ENCODE results near the gene LHPP. TPM values are rescaled to one million over a fixed set of nuclear protein-coding genes. Genes with fewer than 3 reads are reported as not detected.

LHPP gene
- total RNA-seq, 1 donor: 19.9 TPM

DNA sequence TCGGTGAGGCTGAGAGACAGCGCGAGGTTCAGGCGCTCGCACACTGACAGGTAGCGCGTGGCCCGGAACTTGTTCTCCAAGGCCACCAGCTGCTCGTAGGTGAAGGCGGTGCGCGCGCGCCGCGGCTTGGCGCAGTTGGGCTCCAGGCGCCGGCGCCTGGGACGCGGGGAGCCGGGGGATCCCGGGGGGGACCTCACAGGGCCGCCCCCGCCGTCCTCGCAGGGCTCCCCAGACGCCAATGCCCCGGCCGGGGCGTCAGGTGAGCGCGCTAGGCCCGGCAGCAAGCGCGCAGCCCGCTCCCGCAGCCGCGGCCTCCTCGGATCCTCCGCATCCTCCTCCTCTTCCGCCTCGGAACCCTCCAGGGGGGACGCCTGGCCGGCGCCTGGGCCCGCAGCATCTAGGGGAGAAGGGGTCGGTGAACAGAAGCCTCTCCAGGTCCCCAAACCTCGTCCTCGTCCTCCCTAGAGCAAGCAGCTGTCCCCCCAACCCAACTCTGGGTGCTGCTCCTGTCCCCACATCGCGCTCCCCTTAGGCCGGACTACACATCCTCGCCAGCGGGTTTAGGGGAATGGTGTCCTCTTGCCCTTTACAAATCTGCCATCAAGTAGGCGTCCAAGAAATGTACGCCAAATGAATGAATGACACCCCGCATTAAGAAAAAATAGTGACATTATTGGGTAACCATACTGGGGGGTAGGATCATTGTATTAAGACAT, 13.7 kb upstream of the LHPP start:
- no peak for DNase-seq (ENCODE audit: low read depth in 2 of 3, low spot score in 2 of 3)

DNA sequence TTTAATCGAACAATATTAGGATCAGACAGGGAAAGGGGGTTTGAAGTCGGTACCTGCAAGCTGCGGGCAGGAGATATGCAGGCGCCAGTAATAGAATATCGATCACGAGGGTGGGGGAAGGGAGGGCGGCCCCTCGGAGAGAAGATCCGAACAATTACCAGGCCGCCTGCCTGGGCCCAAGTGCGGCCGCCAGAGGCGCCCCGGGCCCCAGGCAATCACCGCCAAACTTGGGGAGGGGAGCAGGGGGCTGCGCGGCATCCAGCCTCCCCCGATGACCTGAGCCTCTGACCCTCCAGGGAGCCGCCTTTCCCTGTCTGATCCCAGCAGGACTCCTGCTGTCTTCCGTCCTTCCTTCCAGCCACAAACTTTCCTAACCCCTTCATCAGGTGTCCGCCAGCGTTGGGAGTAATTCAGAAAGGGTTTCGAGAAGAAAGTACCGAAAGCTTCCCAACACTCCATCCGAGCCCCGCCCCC, 12.9 kb upstream of the LHPP start:
- DNase-seq (ENCODE audit: low read depth in 2 of 3, low spot score in 2 of 3): no peak

DNA sequence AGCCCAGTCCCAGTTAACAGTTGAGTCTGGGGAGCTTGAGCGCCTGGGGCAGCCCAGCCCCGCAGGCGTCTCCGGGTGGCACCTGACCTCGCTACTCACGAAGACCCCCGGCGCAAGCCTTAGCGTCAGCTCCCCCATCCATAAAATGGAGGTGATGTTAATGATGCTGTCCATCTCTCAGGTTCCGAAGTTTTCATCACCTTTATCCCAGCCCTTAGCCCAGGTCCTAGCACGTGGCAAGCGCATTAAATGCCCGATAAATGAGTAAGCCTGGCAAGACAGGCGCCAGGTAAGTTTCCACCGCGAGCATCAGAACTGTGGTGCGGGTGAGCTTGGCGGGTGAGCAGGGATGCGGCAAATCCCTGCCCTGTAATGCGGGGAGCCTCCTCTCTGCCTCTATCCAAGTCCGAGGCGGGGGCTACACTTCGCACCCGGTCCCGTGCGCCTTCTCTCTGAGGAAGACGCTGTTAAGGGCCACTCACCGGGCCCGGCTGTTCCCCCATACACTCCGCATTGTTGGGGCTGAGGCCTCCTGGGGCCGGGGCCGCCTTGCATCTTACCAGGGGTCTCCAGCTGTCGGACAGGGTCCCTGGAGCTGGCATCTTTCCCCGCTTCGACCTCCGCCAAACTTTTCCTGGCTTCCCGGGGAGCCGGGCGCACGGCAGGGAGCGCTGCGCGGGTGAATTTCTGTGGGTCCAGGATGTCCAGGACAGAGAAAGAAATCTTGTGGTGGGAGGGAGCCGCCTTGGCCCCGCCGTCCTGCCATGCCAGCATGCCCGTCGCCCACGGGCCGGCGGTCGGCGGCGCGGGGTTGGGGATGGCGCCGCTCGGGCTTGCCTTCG, 12.2 kb upstream of the LHPP start:
- no peak for DNase-seq (ENCODE audit: low read depth in 2 of 3, low spot score in 2 of 3)

DNA sequence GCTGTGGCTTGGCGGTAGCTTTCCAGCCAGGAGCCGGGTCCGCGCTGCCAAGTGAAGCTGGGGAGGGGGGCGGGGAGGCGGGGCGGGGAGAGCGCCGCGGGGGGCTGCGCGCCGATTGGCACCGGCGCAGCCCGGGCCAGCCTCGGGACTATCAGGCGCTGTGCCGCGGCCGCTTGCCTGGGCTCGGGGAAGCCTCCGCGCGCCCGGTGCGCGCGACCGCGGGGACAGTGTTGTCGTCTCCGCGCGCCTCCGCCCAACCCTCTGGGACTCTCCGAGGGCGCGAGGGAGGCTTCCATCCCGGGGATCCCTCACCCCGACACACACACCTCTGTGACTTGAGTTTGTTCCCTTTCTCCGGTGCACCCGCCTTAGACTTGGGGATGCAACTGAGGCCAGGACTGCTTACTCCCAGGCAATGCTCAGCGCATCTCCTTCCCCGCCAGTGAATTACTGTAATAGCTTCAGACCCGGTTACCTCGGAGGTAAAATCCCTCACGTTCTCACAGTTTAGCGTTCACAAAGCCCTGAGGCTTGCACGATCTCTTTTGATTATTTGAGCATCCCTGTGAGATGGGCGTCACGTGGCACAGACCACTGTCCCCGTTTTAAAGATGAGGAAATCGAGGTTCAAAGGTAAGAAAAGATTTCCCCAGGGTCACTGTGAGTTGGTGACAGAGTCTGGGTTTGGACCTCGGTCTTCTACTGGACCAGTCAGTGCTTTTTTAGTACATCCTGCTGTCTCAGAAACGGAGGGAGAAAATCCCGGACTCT, 11.4 kb upstream of the LHPP start, which contains the start of gene NKX1-2:
TSS of gene NKX1-2 (minus strand) at position 24 of the 771 bp plus-strand sequence. CDS start 92 bp downstream, outside the sequence.
- DNase-seq (ENCODE audit: low read depth in 2 of 3, low spot score in 2 of 3): no peak

DNA sequence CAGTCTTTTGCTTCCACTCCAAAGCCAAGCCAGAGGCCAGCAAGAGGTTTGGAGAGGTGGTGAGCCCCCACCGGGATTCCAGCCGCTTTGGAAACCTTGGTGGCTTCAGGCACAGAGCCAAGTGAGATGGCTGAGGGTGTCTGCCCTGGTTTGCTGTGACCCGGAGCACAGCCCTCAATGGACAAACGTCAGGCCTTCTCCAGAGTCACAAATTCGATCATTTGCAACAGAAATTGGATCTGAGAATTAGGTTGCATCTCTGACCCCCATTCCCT, 10.9 kb upstream of the LHPP start:
- no peak for DNase-seq (ENCODE audit: low read depth in 2 of 3, low spot score in 2 of 3)

DNA sequence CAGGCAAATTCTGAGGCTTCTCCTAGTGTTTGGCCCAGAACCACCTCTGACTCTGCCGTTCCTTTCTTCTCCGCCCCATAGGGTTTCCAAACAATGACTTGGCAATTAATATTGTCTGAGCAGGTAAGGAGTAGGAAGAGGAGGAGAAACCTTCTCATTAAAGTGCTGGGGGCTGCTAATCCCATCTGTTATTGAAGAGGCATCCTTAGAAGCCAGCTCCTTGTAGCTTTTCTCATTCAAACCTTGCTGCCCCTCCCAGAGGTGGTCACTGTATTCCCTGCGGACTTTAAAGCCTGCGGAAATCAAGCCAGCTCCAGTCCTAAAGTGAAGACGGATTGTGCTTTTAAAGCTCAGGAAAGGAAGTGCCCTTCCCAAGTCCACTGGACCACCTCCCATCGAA, 10.3 kb upstream of the LHPP start:
- DNase-seq (ENCODE audit: low read depth in 2 of 3, low spot score in 2 of 3): no peak

DNA sequence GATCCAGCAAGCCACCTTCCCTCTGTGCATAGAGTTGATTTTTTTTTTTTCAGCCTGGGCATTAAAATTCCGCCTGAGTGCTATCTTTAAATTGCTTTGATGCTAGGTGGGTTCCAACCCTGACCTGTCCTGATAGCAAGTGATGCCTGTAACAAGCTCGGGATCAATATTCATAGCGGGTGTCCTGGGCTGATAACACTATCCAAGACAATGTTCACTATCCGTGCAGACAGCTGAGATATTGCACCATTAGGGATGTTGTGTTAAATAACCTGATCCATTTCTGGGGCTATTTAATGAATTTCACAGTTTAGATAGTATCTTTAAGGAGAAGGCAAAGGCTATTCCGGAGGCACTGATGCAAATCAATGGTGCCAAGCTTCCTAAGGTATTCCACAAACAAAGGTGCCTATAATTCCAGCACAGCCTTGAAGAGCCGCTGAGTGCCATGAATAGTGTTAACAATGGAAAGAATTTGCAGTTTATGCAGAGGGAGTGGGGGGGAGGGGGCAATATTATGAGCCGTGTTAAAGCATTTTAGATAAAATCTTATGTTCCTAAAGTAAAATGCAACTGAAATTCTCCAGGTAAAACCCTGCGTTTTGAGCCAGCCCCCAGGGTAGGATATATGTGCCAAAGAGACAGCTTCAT, 7.5 kb upstream of the LHPP start:
- no peak for DNase-seq (ENCODE audit: low read depth in 2 of 3, low spot score in 2 of 3)

DNA sequence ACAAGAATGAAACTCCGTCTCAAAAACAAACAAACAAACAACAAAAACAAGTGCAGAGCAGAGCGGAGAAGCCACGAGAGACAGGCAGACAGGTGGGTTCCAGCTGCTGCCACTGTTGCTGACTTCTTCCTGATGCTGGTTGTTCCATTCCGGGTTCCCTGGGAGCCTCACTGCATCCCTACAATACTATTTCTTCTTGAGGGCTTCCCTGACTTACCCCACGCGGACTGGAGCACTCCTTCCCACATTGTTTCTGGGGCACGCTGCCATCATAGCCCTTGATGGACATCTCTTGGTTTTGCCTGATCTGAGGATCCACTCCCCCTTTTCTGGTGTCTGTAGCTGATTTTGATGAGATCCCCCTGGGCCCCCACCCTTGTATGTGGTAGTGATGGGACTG, 6.2 kb upstream of the LHPP start:
- DNase-seq (ENCODE audit: low read depth in 2 of 3, low spot score in 2 of 3): no peak

DNA sequence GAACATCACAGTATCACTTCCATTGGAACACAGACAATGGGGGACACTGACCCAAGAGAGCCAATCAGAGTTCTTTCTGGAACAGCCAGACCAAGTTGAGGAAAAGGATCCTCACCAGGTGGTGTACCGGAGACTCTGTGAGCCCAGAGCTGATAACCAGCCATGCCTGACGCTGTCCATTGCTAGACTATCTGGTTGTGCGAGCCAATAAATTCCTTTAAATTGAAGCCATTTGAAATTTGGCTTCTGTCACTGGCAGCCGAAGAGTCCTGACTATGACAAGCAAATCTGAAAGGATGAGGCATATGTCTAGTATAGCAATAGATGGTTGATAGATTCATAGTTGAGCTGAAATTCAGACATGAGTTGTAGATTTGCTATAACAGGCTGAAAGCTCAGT, 3.1 kb upstream of the LHPP start:
- no peak for DNase-seq (ENCODE audit: low read depth in 2 of 3, low spot score in 2 of 3)

DNA sequence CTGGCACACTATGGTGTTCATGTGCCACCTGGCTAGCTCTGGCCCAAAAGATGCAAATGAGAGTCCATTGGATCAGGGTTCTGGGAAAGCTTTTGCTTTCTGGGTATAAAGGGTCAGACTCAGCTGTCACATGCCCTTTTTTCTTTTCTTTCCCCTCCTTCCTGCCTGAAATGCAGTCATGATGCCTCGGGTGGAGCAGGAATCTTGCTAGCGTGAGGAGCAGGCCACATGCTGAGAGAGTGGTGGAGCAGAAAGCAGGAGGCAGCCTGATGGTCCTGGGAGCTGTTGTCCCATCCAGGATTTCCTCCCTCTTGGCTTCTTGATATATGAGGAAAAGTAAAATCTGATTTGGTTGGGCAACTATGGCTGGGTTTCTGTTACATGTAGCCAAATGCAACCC, 2.7 kb upstream of the LHPP start:
- no peak for DNase-seq (ENCODE audit: low read depth in 2 of 3, low spot score in 2 of 3)

DNA sequence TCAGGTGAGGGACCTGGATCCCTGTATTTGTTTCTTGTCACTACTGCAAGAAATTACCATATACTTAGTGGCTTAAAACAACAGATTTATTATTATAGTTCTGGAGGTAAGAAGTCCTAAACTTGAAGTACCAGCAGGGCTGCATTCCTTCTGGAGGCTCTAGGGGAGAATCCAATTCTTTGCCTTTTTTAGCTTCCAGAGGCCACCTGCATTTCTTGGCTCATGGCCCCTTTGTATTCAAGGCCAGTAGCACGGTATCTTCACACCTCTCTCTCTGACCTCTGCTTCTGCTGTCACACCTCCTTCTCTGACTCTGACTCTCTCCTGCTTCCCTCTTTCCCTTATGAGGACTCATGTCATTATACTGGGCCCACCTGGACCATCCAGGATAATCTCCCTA, 2.2 kb upstream of the LHPP start:
- no peak for DNase-seq (ENCODE audit: low read depth in 2 of 3, low spot score in 2 of 3)

DNA sequence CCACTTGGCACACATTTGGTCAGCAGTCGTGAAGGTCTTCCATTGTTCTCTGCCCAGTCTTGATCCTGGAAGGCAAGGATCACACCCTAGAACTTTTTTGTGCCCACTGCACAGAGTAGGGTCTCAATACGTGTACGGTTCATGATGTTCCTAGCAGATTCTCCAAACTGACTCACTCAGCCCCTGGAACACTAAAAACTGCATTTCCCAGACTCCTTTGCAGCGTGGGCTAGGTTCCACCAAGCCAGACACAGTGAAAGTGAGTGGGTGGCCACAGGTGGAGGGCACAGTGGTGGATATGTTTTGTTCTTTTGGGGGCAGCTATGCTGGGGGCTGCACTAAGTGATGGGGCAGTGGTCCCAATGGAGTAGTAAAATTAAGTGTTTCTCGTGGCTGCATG, 1.5 kb upstream of the LHPP start:
- DNase-seq (ENCODE audit: low read depth in 2 of 3, low spot score in 2 of 3): no peak

DNA sequence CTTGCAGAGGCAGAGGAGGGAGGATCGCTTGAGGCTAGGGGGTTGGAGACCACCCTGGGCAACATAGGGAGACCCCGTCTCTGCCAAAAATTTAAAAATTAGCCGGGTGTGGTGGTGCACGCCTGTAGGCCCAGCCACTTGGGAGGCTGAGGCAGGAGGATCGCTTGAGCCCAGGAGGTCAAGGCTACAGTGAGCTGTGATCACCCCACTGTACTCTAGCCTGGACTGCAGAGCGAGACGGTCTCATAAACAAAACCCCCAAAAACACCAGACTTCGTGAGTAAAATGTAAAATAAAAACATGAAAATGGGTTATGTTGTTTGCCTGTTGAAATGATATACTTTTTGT, 699 bp downstream of the LHPP start:
- no peak for DNase-seq (ENCODE audit: low read depth in 2 of 3, low spot score in 2 of 3)

DNA sequence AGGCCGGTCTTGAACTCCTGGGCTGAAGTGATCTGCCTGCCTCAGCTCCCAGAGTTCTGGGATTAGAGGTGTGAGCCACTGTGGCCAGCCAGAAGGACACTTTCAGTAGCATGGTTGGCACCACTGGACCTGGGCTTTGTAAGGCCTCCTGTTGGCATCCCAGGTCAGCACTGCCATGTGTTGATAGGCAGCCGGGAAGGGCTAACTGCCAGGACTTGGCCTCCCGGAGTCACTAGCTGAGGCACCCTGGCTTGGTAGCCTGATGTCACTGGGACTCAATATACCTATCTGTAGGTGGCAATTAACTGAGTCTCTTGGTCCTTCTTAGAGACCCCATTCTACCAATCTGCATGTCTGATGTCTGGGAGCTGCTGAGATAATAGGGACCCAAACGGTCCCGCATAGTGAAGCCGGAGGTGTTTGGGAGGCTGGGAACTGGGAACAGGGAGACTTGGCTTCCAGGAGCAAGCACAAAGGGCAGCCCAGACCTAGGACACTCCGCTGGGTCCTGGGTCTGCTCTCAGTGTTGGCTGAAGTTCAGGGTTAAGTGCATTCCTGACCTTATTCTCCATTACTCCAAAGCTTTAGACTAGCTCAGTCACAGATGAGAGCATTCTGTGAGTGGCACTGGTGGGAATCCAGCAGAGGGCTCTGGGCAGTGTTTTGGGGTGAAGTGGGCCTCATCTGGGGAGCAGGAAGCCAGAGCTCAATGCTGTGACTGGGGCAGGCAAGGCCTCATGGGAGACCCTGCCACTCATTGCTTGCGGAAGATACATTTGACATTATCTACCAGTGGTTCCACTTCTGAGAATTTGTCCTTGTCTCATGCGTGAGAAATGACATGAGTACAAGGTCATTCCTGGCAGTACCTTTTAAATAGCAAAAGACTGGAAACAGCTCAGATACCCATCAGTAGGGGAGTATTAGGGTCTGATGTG, 2.7 kb downstream of the LHPP start:
- DNase-seq (ENCODE audit: low read depth in 2 of 3, low spot score in 2 of 3): no peak

DNA sequence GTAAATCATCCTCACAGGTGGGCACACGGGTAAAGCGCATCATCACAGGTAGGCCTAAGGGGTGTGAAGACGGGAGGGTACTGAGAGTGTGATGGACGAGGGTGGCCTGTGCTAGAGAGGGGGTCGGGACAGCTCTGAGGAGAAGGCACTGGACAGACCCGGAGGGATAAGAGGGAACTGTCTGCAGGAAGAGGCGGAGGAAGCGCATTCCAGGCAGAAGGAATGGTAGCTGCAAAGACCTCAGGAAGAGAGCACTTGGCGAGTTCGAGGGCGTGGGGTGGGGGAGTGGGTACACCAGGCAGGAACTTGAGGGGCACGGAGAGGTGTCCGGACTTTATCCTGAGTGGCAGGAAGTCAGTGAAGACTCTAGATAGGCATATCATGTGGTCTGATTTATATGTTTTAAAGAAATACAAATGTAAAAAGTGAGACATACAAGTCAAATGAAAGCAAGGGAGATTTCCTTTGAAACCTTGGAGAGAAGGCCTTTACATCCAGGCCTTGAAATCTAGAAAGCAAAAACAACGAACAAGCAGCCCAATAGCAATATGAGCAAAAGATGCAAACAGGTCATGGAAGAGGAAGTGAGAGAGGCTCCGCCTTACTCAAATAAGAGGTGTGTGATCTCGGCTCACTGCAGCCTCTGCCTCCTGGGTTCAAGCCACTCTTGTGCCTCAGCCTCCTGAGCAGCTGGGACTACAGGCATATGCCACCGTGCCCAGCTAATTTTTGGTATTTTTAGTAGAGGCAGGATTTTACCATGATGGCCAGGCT, 3.6 kb downstream of the LHPP start:
- peak in 1 of 3 donors; percentile 42 for DNase-seq (ENCODE audit: low read depth in 2 of 3, low spot score in 2 of 3)

DNA sequence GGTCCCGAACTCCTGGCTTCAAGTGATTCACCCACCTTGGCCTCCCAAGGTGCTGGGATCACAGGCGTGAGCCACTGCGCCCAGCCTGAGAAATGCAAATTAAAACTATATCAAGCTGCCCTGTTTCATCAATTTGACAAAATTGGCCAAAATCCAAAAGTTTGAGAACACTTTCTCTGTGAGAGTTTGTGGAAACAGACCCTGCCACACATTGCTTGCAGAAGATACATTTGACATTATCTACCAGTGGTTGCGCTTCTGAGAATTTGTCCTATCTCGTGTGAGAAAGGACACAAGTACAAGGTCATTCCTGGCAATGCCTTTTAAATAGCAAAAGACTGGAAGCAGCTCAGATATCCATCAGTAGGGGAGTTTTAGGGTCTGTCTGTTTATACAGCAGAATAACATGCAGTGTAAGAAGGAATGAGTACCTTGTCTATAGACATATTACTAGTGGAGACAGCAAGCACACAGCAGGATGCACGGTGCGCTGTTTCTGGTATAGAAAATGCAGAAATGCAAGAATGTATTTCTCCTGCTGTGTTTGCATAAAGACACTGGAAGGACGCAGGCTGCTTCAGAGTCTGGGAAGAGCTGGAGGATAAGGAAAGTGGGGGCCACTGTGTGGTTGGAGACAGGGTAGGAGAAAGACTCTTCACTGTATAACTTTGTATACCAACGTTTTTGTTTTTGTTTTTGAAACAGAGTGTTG, 4.3 kb downstream of the LHPP start:
- no peak for DNase-seq (ENCODE audit: low read depth in 2 of 3, low spot score in 2 of 3)

DNA sequence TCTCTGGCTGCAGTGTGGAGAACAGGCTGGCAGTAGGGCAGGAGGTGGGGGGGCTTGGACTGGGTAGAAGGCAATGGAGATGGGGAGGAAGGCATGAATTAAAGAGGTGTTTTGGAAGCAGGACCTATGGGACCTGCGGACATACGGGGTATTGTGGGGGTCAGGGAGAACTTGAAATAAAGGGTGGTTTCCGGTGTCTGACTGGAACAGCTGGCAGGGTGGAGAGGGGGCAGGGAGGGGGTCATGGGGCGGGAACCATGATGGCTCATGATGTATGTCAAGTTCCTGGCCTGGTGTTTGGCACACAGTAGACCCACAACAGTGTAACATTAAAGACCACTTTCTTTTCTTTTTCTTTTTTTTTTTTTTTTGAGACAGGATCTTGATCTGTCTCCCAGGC, 5.5 kb downstream of the LHPP start:
- no peak for DNase-seq (ENCODE audit: low read depth in 2 of 3, low spot score in 2 of 3)

DNA sequence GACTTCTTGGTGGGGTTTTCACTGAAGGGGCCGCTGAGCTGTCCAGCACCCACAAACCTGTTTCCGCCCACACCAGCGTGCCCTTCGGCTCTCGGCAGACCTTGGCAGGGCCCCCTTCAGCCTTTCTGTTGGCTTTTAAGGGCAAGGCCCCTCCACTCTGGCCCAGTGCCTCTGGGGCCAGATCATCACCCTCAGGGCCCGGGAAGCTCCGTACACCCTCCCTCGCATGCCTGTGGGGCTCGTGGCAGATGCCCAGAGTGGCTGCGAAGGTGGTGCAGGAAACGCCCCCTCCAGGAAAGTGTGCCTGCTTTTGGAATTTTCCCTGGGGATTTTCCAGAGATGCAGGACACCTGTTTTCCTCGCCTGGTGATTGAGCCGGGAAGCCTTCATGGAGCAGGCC, 7.0 kb downstream of the LHPP start:
- DNase-seq (ENCODE audit: low read depth in 2 of 3, low spot score in 2 of 3): no peak

All from hematopoietic multipotent progenitor cell (in vitro differentiated cells).